BE2C (cell line): ENCODE measurements around the gene HINT3.
"Not testable (repeated sequence)": the region's sequence is repeated elsewhere in the genome, so short reads cannot be mapped to it uniquely, and the experiment has no call there.

Experiments
- DNase-seq: peaks from one replicate; pipeline ENCODE4 v3.0.0-alpha.2; 2020
- H3K27me3 ChIP-seq: fragments of 250-450 bp; sonication (Bioruptor Pico); 2 replicates; pipeline ENCODE4 v1.5.1; 2020; ENCODE audit warnings: mild to moderate bottlenecking
- H3K36me3 ChIP-seq: fragments of 250-450 bp; sonication (Bioruptor Pico); 2 replicates; pipeline ENCODE4 v1.5.1; 2020; ENCODE audit warnings: mild to moderate bottlenecking
- H3K4me1 ChIP-seq: fragments of 250-450 bp; sonication (Bioruptor Pico); 2 replicates; pipeline ENCODE4 v1.5.1; 2020
- H3K4me3 ChIP-seq: 2 replicates; pipeline ENCODE4 v1.5.1; 2011; ENCODE audit warnings: low read depth, low read length
- H3K9me3 ChIP-seq: fragments of 250-450 bp; sonication (Bioruptor Pico); 2 replicates; pipeline ENCODE4 v1.5.1; 2020
- CTCF ChIP-seq: IDR thresholded peaks from 2 replicates; pipeline ENCODE4 v1.5.1; 2012; ENCODE audit warnings: mild to moderate bottlenecking, low read depth, low read length

Gene HINT3

GRCh38 chr6:125963817-125964216, 7.2 kb downstream of the HINT3 start:
- no peak for TF ChIP-seq CTCF
- Histone ChIP-seq H3K4me1 (peaks cover 9% of the 10 kb centered on the region; the same call in 1 of the 2 replicates), H3K4me3 (no peak overlapping the region), H3K27me3 (no peaks in the 10 kb centered on the region), H3K36me3 (peaks cover 3% of the 10 kb centered on the region; the same call in 1 of the 2 replicates), H3K9me3 (no peaks in the 10 kb centered on the region)
- DNase-seq: no peak

GRCh38 chr6:125966569-125966968, 10.0 kb downstream of the HINT3 start:
- no peak for DNase-seq
- TF ChIP-seq CTCF: no peak
- no peaks in the 10 kb centered on the region for H3K9me3 ChIP-seq
- no peak overlapping the region for H3K4me3 ChIP-seq
- H3K36me3 ChIP-seq: peaks cover 3% of the 10 kb centered on the region; the same call in 1 of the 2 replicates
- peaks cover 9% of the 10 kb centered on the region; the same call in 1 of the 2 replicates for H3K4me1 ChIP-seq
- H3K27me3 ChIP-seq: no peaks in the 10 kb centered on the region

GRCh38 chr6:125968493-125968892, 11.9 kb downstream of the HINT3 start:
- no peak overlapping the region for H3K4me3 ChIP-seq
- TF ChIP-seq CTCF: no peak
- no peaks in the 10 kb centered on the region for H3K27me3 ChIP-seq
- H3K36me3 ChIP-seq: peaks cover 3% of the 10 kb centered on the region; the same call in 1 of the 2 replicates
- DNase-seq: no peak
- no peaks in the 10 kb centered on the region for H3K4me1 ChIP-seq
- no peaks in the 10 kb centered on the region for H3K9me3 ChIP-seq

GRCh38 chr6:125970760-125971159, 14.2 kb downstream of the HINT3 start:
- H3K36me3 ChIP-seq: peaks cover 3% of the 10 kb centered on the region; the same call in 1 of the 2 replicates
- DNase-seq: no peak
- H3K4me1 ChIP-seq: no peaks in the 10 kb centered on the region
- no peak overlapping the region for H3K4me3 ChIP-seq
- no peaks in the 10 kb centered on the region for H3K27me3 ChIP-seq
- TF ChIP-seq CTCF: no peak
- H3K9me3 ChIP-seq: no peaks in the 10 kb centered on the region

- not testable (repeated sequence) for H3K36me3 ChIP-seq, H3K27me3 ChIP-seq, H3K4me1 ChIP-seq, H3K9me3 ChIP-seq, H3K4me3 ChIP-seq, DNase-seq
Observed at GRCh38 chr6:125972478-125972877, 15.9 kb downstream of the HINT3 start.

GRCh38 chr6:125974214-125974866, 17.8 kb downstream of the HINT3 start:
- DNase-seq: no peak
- peak; percentile 58 for TF ChIP-seq CTCF
- no peaks in the 10 kb centered on the region for H3K36me3 ChIP-seq
- H3K9me3 ChIP-seq: no peaks in the 10 kb centered on the region
- H3K27me3 ChIP-seq: no peaks in the 10 kb centered on the region
- no peaks in the 10 kb centered on the region for H3K4me1 ChIP-seq
- no peak overlapping the region for H3K4me3 ChIP-seq
